ENCODE measurements around the gene TXLNB.

TXLNB gene
- total RNA-seq: 1.0 reads per million in 2 donors

GRCh38 chr6:139291813-139292619 lies at the start of gene TXLNB:
TSS of gene TXLNB (minus strand) at chr6:139291998. CDS start at chr6:139288899, 3,099 bp downstream.
- no peak for DNase-seq

GRCh38 chr6:139341060-139341459 lies 49.3 kb upstream of the TXLNB start:
- DNase-seq: no peak

- no peak for DNase-seq
Observed at GRCh38 chr6:139338795-139339194, 47.0 kb upstream of the TXLNB start.

GRCh38 chr6:139337830-139338229 lies 46.0 kb upstream of the TXLNB start:
- DNase-seq: no peak

- no peak for DNase-seq
Observed at GRCh38 chr6:139337001-139337400, 45.2 kb upstream of the TXLNB start.

GRCh38 chr6:139336488-139336887 lies 44.7 kb upstream of the TXLNB start:
- no peak for DNase-seq

- no peak for DNase-seq
Observed at GRCh38 chr6:139335447-139336210, 43.8 kb upstream of the TXLNB start.

- DNase-seq: no peak
Observed at GRCh38 chr6:139334806-139335446, 43.1 kb upstream of the TXLNB start.

GRCh38 chr6:139330826-139331500 lies 39.2 kb upstream of the TXLNB start:
- no peak for DNase-seq

GRCh38 chr6:139330306-139330705 lies 38.5 kb upstream of the TXLNB start:
- no peak for DNase-seq

GRCh38 chr6:139329224-139329623 lies 37.4 kb upstream of the TXLNB start:
- DNase-seq: no peak

- no peak for DNase-seq
Observed at GRCh38 chr6:139327038-139327437, 35.2 kb upstream of the TXLNB start.

- DNase-seq: no peak
Observed at GRCh38 chr6:139325686-139326085, 33.9 kb upstream of the TXLNB start.

GRCh38 chr6:139325125-139325524 lies 33.3 kb upstream of the TXLNB start:
- no peak for DNase-seq

- DNase-seq: no peak
Observed at GRCh38 chr6:139324301-139324555, 32.4 kb upstream of the TXLNB start.

GRCh38 chr6:139323511-139324300 lies 31.9 kb upstream of the TXLNB start:
- no peak for DNase-seq

GRCh38 chr6:139320081-139320480 lies 28.3 kb upstream of the TXLNB start:
- DNase-seq: no peak

GRCh38 chr6:139316622-139317317 lies 25.0 kb upstream of the TXLNB start:
- no peak for DNase-seq

GRCh38 chr6:139313784-139314545 lies 22.2 kb upstream of the TXLNB start:
- DNase-seq: no peak

GRCh38 chr6:139313229-139313628 lies 21.4 kb upstream of the TXLNB start:
- no peak for DNase-seq

- no peak for DNase-seq
Observed at GRCh38 chr6:139311831-139312230, 20.0 kb upstream of the TXLNB start.

Measured in activated gamma-delta T cell (primary cell).